ENCODE results near the gene CISD3.
A peak's percentile ranks its signal among the peaks of the same experiment; 100 is the strongest.

CISD3 gene, protein sequence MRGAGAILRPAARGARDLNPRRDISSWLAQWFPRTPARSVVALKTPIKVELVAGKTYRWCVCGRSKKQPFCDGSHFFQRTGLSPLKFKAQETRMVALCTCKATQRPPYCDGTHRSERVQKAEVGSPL

DNA sequence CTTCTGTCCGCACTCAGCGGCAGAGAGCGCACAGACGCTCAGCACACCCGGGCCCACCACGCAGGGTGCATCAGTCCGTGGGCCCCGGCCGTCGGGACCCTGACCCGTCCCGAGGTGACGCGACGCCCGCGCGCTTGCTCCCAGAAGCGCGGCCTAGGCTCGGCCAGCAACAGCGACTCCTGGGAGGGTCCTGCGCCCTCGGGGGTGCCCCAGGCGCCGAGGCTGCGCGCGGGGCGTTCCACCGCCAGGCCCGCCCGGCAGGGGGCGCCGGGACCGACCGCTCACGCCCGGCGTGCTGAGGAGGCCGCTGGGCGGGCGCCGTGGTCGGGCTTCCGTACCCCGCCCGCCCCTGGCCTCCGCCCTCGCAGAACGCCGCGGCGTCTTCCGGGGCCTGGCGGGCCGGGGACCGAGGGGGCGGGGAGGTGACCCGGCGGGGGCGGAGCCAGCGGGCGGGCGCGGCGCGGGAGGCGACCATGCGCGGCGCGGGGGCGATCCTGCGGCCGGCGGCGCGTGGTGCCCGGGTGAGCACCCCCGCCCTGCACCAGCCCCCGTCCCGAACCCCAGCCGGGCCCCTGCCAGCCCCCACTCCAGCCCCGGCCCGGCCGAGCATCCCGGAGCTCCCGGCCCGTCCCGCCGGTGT lies at the start of gene CISD3:
CISD3 (plus strand) TSS at position 456 of the 640 bp plus-strand sequence; CDS start at position 474, 18 bp downstream.
- peak in 10 of 14 donors; percentile 49 to 87 (median 63) for DNase-seq

- no peak for DNase-seq
Observed at GRCh38 chr17:38681096-38681495, 49.0 kb upstream of the CISD3 start.

DNA sequence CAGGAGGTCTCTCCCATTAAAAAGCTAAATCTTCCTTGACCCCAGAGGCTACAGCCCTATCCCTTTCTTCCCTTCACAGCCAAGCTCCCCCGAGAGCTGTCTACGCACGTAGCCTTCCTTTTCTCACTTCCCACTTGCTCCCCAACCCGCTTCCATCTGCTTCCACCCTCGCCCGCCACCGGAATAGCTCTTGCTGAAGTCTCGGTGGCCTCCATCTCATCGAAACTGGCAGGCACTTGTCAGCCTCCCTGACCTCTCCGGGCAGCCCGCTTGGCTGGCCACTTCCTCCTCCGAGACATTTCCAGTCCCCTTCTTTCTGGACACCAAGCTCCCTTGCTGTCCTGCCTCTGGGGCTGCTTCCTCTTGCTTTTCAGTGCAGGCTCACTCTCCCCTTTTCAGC lies 44.6 kb upstream of the CISD3 start:
- peak in 5 of 14 donors; percentile 12 to 42 (median 15) for DNase-seq

DNA sequence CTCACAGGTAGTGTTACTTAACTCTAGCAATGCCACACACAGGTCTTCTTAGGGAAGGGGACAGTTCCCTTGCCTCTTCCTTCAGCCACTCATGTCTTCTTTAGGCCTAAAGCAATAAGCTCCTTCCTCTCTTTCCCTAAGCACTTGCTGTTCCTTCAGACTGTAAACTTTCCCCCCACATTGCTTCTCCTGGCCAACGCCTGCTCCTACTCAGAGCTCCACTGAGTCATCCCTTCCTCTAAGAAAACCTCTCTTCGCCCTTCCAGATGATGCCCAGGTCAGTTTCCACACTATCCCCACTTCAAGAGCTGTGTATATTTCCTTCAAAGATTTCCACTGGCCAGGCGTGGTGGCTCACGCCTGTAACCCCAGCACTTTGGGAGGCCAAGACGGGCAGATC lies 42.9 kb upstream of the CISD3 start:
- DNase-seq, result no peak

- no peak for DNase-seq
Observed at GRCh38 chr17:38690386-38690785, 39.8 kb upstream of the CISD3 start.

GRCh38 chr17:38691154-38691553 lies 39.0 kb upstream of the CISD3 start:
- no peak for DNase-seq

- peak in 9 of 14 donors; percentile 12 to 63 (median 29) for DNase-seq
Observed at GRCh38 chr17:38693700-38694329, 36.3 kb upstream of the CISD3 start.

DNA sequence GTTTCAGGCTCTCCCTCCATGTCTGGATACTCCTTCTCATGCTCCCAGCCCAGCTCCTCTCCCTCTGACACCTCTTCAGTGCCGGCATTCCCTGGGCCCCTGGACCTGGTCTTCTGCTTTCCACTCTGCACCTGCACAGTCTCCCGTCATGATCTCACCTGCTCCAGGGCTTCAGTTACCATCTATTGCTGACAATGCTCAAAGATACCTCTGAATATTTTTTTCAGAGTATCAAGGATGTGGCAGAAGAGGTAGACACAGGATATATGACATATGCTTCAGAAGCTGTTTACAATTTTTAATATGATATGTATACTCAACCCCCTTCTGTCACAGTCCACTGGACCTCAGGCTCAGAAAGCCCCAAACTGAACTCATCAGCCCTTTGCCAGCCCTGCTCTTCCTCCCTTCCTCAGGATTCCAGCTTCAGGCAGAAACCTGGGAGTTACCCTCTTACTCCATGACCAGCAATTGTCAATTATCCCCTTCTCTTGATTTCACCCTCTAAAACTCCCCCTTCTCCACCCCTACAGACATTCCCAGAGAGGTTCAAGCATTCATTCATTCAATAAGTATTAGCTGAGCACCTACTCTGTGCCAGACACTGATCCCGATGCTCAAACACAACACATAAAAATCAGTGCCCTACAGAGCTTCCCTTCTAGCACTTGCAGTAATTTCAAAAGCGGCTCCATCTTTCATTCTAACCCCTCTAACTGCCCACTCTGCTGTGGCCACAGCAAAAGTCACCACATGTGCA lies 32.9 kb upstream of the CISD3 start:
- DNase-seq, result no peak

DNA sequence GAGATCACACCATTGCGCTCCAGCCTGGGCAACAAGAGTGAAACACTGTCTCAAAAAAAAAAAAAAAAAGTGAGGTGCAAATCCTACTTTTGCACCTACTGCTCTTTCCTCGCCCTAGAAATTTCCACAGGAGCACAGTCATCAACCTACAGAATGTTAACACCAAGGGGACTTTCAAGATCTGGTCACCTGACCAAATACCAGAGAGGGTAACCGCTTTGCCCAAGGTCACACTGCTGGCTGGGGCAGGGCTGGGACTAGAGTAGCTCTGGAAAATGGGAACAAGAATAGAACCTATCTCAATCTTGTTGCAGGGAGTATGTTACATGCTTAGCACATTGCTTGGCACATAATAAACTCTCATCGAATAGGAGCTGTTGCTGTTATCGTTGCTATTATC lies 31.4 kb upstream of the CISD3 start:
- DNase-seq, result no peak

- DNase-seq, result peak in 7 of 14 donors; percentile 27 to 73 (median 43)
Observed at GRCh38 chr17:38701504-38702165, 28.5 kb upstream of the CISD3 start.

DNA sequence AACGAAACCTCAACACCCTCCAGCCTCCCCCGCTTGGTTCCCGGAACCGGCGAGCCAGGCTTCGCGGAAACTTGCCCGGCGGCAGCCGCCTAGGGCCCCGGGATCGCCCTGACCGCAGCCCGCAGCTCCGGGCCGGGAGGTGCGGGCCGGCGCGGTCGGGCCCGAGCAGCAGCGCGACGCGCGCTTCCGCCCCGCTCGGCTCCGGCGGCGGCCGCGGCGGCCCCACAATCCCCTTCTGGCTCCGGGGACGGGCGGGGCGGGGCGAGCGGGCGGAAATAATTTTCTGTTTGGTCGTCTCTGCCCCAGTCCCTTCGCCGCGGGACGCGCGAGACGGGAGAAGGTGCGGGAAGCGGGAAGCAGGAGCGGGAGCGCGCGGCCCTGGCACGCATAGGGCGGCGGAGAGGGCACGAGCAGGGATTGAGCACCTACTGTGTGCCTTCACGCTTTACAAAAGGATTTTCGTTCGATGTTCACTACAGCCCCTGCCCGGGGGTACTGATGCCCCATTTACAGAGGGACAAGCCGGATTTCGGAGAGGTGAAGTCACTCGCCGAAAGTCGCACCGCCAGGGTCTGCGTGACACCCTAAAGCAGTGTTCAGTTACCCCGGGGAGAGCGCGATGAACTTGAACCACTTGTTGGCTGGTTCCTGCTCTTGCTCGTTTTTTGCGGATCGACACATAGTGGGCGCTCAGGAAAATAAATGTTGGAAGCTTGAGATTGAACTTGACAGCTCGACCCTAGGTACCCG lies 27.8 kb upstream of the CISD3 start:
- peak in 13 of 14 donors; percentile 29 to 87 (median 73) for DNase-seq

- DNase-seq, result peak in 1 of 14 donors; percentile 26
Observed at GRCh38 chr17:38702916-38703741, 27.0 kb upstream of the CISD3 start.

DNA sequence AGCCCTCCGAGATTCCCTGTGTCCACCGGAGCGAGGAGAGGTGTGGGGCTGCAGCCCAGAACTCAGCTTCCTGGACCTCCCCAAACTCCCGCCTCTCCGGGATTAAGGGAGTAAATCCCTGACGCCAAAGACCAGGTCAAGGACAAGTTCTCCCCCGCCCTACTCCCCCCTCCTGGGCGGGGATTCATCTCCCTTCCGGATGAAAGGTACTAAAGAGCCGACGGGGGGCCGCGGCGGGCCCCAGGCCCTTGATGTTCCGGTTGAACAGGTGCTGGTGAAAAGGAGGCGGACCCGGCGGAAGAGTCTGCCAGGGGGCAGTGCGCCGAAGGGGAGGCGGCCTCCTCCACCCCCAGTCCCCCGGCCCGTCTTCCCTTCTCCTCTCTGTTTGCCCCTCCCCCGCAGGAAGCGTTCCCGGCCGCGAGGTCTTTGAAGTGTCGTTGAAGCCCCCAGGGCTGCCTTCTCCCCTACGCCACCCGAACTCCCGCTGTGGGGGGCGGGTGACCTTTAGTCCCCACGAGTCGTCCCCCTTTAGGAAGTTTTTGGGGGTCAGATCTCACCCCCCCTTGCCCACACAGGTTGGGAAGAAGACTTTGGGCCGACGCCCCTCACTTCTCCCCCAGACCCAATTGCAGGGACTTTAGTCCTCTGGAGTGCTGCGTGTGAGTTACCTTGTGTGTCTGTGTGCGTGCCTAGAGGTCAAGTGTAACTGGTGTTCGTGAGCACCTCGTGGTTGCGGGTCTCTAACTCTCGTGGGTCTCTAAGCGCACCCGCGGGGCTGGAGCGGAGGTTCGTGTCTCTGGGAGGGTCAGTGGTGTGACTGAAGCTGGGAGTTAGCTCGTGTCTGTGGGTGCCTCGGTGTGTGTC lies 26.2 kb upstream of the CISD3 start:
- DNase-seq, result peak in 6 of 14 donors; percentile 32 to 56 (median 38)

DNA sequence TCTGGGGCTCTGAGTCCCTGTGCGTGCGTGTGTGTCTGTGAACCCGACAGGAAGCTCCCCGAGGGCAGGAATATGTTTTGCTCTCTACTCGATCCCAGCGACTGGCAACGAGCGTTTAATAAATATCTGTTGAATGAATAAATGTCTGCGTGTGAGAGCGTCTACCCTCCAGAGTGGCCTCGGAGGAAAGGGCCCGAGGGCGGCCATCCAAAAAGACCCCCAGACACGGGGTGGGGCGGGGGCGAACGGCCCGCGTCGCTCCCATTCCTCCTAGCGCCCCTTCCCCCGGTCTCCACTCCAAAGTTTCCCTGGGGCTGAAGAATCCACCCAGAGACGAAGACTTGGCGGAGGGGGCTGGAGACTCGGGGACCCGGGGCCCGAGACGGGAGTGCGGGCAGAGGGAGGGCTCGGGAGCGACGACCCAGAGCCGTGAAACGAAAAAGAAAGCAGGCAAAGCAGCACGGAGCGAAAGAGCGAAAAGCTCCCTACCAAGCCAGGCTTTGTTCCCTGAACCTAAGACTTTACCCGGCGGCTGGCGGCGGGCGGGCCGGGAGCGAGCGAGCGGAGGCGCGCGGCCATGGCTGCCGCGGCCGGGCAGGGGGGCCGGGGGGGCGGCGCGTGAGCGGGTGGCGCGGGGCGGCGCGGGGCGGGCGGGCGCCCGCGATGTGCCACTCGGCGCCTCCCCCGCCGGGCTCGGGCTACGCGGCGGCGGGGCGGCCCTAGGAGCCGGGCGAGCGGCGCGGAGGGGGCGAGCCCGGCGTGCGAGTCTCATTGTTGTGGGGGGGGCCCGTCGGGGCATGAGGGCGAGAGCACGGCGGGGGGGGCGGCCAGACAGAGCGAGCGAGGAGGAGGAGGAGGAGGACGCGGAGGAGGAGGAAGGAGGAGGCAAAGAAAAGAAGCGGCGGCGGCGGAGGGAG lies 25.3 kb upstream of the CISD3 start, which contains the start of gene MLLT6:
MLLT6 (plus strand) TSS at position 668 of the 917 bp plus-strand sequence. CDS start 360 bp downstream, outside the sequence.
- peak in 13 of 14 donors; percentile 33 to 83 (median 69) for DNase-seq

GRCh38 chr17:38705523-38705802 lies 24.7 kb upstream of the CISD3 start:
- peak in 1 of 14 donors; percentile 57 for DNase-seq

DNA sequence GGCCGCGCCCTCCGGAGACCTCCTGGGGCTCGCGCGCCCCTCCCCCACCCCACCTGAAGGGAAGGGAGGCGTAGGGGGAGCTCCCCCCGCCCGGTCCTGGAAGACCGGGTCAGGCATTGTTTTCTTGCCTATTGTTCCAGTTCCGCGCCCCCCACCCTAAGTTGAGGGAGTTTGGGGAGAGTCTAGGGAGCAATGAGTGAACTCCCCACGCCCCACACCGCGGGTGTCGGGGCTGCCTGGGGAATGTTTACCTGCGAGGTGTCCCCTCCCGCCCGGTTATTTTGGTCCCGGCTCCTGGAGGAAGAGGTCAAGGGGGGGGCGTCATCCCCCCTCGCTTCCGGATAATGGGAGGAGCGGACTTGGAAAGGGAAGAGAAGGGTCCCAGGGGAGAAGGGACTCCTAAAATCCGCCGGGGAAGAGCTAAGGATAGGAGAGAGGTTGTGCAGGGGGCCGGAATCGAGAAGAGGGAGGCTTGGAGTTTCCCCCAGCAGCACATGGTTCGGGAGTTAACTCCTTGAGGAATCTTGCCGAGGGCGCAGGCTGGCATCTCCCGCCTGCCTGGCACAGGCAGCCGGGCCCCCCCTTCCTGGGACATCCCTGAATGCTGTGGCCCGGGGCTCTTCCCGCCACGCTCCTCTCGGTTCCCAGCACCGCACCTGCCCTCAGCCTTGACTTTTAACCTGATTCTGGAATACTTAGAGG lies 24.2 kb upstream of the CISD3 start:
- peak in 7 of 14 donors; percentile 18 to 64 (median 45) for DNase-seq

GRCh38 chr17:38706505-38707216 lies 23.5 kb upstream of the CISD3 start:
- peak in 3 of 14 donors; percentile 17 to 33 (median 30) for DNase-seq

All from C1 segment of cervical spinal cord (tissue), 14 donors.